Endothelial cell of umbilical vein (primary cell): Measurements from ENCODE around the gene DENND4C. TPM values are rescaled to one million over a fixed set of nuclear protein-coding genes. Genes with fewer than 3 reads are reported as not detected.

Source experiments
- BruUV-seq: library from RNA; stranded (reverse); fragments of 400-500 nt; replicated peaks from 2 replicates; lab custom pipeline; 2021; lab: Mats Ljungman, UMichigan
- CTCF ChIA-PET: fragments of 300-600, 350-600 bp; sonication (Branson Sonifier 250); formaldehyde crosslinking; loops from one replicate; lab custom pipeline; 2021; ENCODE audit warnings: antibody characterized with exemption, inconsistent platforms; lab: Charles Lee
- POLR2A ChIA-PET: fragments of 300-600, 350-600 bp; sonication (Branson Sonifier 250); formaldehyde crosslinking; loops from one replicate; lab custom pipeline; 2021; ENCODE audit warnings: antibody characterized with exemption, inconsistent platforms; lab: Charles Lee
- DNase-seq: peaks from one replicate; pipeline ENCODE4 v3.0.0-alpha.2; 2011; ENCODE audit warnings: low read depth, low spot score
- FAIRE-seq: peaks from 2 replicates; lab custom pipeline; 2011; peaks lifted over from hg19 to GRCh38; lab: Jason Lieb, UNC
- H2AFZ ChIP-seq: 2 replicates; pipeline ENCODE4 v1.6.0; 2012; ENCODE audit warnings: low read depth, low read length, control low read depth, inconsistent platforms
- H3K27ac ChIP-seq: 2 replicates; pipeline ENCODE4 v1.5.1; 2011; ENCODE audit warnings: low read depth, mild to moderate bottlenecking, control low read depth, low read length, moderate library complexity; ENCODE audit not compliant: insufficient read depth
- H3K27me3 ChIP-seq, 2 experiments: 2 replicates each; pipeline versions ENCODE4 v1.6.0 to v1.6.1; 2011; ENCODE audit warnings: low read length in 2 of 2, mixed read lengths in 1 of 2; ENCODE audit not compliant: control insufficient read depth in 2 of 2, insufficient read depth in 2 of 2
- H3K36me3 ChIP-seq, 2 experiments: 2 replicates in 1 of 2; 3 replicates in 1 of 2; pipeline ENCODE4 v1.5.1; 2011; ENCODE audit warnings: low read length in 2 of 2, mild to moderate bottlenecking in 1 of 2, moderate library complexity in 1 of 2; ENCODE audit not compliant: control insufficient read depth in 2 of 2, insufficient read depth in 2 of 2; ENCODE audit errors: extremely low read depth in 1 of 2
- H3K4me1 ChIP-seq: 3 replicates; pipeline ENCODE4 v1.5.1; 2011; ENCODE audit warnings: mild to moderate bottlenecking, low read length; ENCODE audit not compliant: control insufficient read depth, insufficient read depth; ENCODE audit errors: extremely low read depth
- H3K4me2 ChIP-seq: 2 replicates; pipeline ENCODE4 v1.6.1; 2011; ENCODE audit warnings: low read length, control low read depth, mixed read lengths; ENCODE audit not compliant: insufficient read depth
- H3K4me3 ChIP-seq, 3 experiments: fragments of 200-600 bp in 1 of 3; sonication (generic), shearing (Covaris generic) in 1 of 3; replicated peaks in 1 of 3; 2 replicates each; pipeline ENCODE4 v1.5.1; 2011 to 2016; ENCODE audit warnings: control low read depth in 3 of 3, low read length in 3 of 3, mild to moderate bottlenecking in 2 of 3, inconsistent platforms in 1 of 3, low read depth in 1 of 3, moderate library complexity in 1 of 3; ENCODE audit not compliant: insufficient read depth in 1 of 3
- H3K79me2 ChIP-seq: 2 replicates; pipeline ENCODE4 v1.6.0; 2012; ENCODE audit warnings: low read length, inconsistent platforms; ENCODE audit not compliant: control insufficient read depth, insufficient read depth
- H3K9ac ChIP-seq: replicated peaks from 2 replicates; pipeline ENCODE3; 2011; ENCODE audit warnings: low read length, control low read depth; ENCODE audit not compliant: insufficient read depth; ENCODE audit errors: extremely low read depth
- H3K9me1 ChIP-seq: replicated peaks from 3 replicates; pipeline ENCODE4 v1.6.0; 2011; ENCODE audit warnings: mild to moderate bottlenecking, low read length; ENCODE audit not compliant: control insufficient read depth, insufficient read depth; ENCODE audit errors: extremely low read depth
- H3K9me3 ChIP-seq: replicated peaks from 2 replicates; pipeline ENCODE4 v1.5.1; 2012; ENCODE audit warnings: low read length, inconsistent platforms; ENCODE audit not compliant: control insufficient read depth, insufficient read depth
- H4K20me1 ChIP-seq: replicated peaks from 2 replicates; pipeline ENCODE3; 2011; ENCODE audit warnings: mild to moderate bottlenecking, low read length; ENCODE audit not compliant: control insufficient read depth, insufficient read depth; ENCODE audit errors: extremely low read depth
- EZH2 ChIP-seq: IDR thresholded peaks from 2 replicates; pipeline ENCODE4 v1.6.1; 2012; ENCODE audit warnings: borderline replicate concordance, low read depth, mild to moderate bottlenecking, moderate library complexity, low read length, inconsistent platforms; ENCODE audit not compliant: severe bottlenecking
- FOS ChIP-seq: IDR thresholded peaks from 2 replicates; pipeline ENCODE4 v1.6.1; 2011; ENCODE audit warnings: mild to moderate bottlenecking, low read length, moderate library complexity, borderline replicate concordance; ENCODE audit not compliant: insufficient read depth
- GATA2 ChIP-seq: IDR thresholded peaks from 2 replicates; pipeline ENCODE4 v1.7.0; 2011; ENCODE audit warnings: low read depth, mild to moderate bottlenecking, moderate library complexity, mixed read lengths, low read length; ENCODE audit not compliant: insufficient read length, insufficient read depth
- JUN ChIP-seq: IDR thresholded peaks from 2 replicates; pipeline ENCODE4 v1.6.1; 2011; ENCODE audit warnings: borderline replicate concordance, low read depth; ENCODE audit not compliant: insufficient read length, insufficient read depth
- MAX ChIP-seq: IDR thresholded peaks from 2 replicates; pipeline ENCODE4 v1.6.1; 2011; ENCODE audit not compliant: insufficient read depth, insufficient read length
- MYC ChIP-seq: IDR thresholded peaks from one replicate; pipeline ENCODE4 v1.6.1; 2011; ENCODE audit warnings: mild to moderate bottlenecking, low read depth, low read length
- POLR2A ChIP-seq: IDR thresholded peaks from 2 replicates; pipeline ENCODE4 v1.6.1; 2012; ENCODE audit warnings: low read depth, mild to moderate bottlenecking, control low read depth, low read length
- POLR2AphosphoS5 ChIP-seq: IDR thresholded peaks from 2 replicates; pipeline ENCODE4 v1.6.1; 2012; ENCODE audit warnings: low read depth, mild to moderate bottlenecking, control low read depth, low read length, moderate library complexity; ENCODE audit not compliant: insufficient read depth
- dilution Hi-C: fragments of 300-500 bp; cut with MboI; formaldehyde crosslinking; loops from one replicate; pipeline ENCODE4 v1.15.0; 2019; ENCODE audit warnings: low sequenced_read_pairs; ENCODE audit not compliant: extremely low pct_ligation_motif_present
- intact Hi-C: fragments of 100-400 bp; cut with micrococcal nuclease; formaldehyde crosslinking; loops from one replicate; pipeline ENCODE4 v1.10.0; 2022
- polyA plus RNA-seq, 4 experiments: library from polyadenylated mRNA; depleted of rRNA in 3 of 4; stranded (reverse) in 3 of 4; unstranded in 1 of 4; fragments of >200 nt; gene quantifications; 2 replicates each; pipeline versions ENCODE4 v1.2.1 to v1.2.3, GENCODE V29; 2011 to 2012; ENCODE audit warnings: missing spikeins in 1 of 4
- total RNA-seq: library from RNA; stranded (reverse); gene quantifications from 2 replicates; pipeline ENCODE4 v1.2.3, GENCODE V29; 2021
- TF ChIP-seq, protein P1 (sequence below), 2 donors: IDR thresholded peaks; 1 replicate in 1 of 2; 2 replicates in 1 of 2; pipeline ENCODE4 v1.5.1; 2011; ENCODE audit warnings: low read length in 2 of 2, mild to moderate bottlenecking in 2 of 2, moderate library complexity in 2 of 2, control low read depth in 1 of 2, inconsistent platforms in 1 of 2, low read depth in 1 of 2; ENCODE audit not compliant: insufficient read depth in 1 of 2; ENCODE audit errors: extremely low read depth in 1 of 2

Gene DENND4C
- total and polyA plus RNA-seq, 2 donors (not counting 3 experiments of a cell fraction or from before 2014, with no cell fraction given), result 9.6 to 36.8 TPM

- H3K4me1 ChIP-seq, result peaks cover 37% of the 10 kb centered on the region
- peak overlapping the region; percentile 97 for H3K4me2 ChIP-seq
- DNase-seq, result no peak
- no peaks in the 10 kb centered on the region for H3K27me3 ChIP-seq
- H3K4me3 ChIP-seq, result peak overlapping the region; percentile 84 to 94 (median 93)
- peaks cover 33% of the 10 kb centered on the region for H3K79me2 ChIP-seq
- H3K36me3 ChIP-seq, result peaks cover 12 to 34% of the 10 kb centered on the region in 2 experiments
- FAIRE-seq, result no peak
- H3K9ac ChIP-seq, result peak overlapping the region; percentile 95
- peaks cover 9% of the 10 kb centered on the region for H4K20me1 ChIP-seq
- no peaks in the 10 kb centered on the region for H3K9me1 ChIP-seq
- CTCF ChIA-PET, result interaction anchor here (0.6 to 1.8 kb wide), 2 partner anchors 8 to 79 kb away, joined by 3 to 10 read pairs; no protein-coding TSS in a partner anchor
- POLR2A ChIA-PET, result no interaction called here
- TF ChIP-seq, protein P1, sequence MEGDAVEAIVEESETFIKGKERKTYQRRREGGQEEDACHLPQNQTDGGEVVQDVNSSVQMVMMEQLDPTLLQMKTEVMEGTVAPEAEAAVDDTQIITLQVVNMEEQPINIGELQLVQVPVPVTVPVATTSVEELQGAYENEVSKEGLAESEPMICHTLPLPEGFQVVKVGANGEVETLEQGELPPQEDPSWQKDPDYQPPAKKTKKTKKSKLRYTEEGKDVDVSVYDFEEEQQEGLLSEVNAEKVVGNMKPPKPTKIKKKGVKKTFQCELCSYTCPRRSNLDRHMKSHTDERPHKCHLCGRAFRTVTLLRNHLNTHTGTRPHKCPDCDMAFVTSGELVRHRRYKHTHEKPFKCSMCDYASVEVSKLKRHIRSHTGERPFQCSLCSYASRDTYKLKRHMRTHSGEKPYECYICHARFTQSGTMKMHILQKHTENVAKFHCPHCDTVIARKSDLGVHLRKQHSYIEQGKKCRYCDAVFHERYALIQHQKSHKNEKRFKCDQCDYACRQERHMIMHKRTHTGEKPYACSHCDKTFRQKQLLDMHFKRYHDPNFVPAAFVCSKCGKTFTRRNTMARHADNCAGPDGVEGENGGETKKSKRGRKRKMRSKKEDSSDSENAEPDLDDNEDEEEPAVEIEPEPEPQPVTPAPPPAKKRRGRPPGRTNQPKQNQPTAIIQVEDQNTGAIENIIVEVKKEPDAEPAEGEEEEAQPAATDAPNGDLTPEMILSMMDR (IDR thresholded peaks at IDR 0.05; ENCODE audit: extremely low read depth in 1 of 2, insufficient read depth in 1 of 2, low read depth in 1 of 2, low read length in 2 of 2), result no peak
- TF ChIP-seq JUN (no peak), FOS (no peak), MYC (no peak), MAX (no peak), GATA2 (no peak), EZH2 (no peak), POLR2AphosphoS5 (peak; percentile 25), POLR2A (peak; percentile 26)
- no TSS peak for BruUV-seq
- dilution Hi-C loops (no loop called here), intact Hi-C loops (loop anchor here (5.0 kb wide), 1 partner anchor 261 kb away; no protein-coding TSS in a partner anchor)
- H2AFZ ChIP-seq, result no peak overlapping the region
- no peaks in the 10 kb centered on the region for H3K9me3 ChIP-seq
- H3K27ac ChIP-seq, result peak overlapping the region; percentile 13
Observed at GRCh38 chr9:19378164-19378563, 147.7 kb downstream of the DENND4C start.
